HG02623 (cell line): ENCODE measurements around the gene SLIT3.

Source experiments
- ATAC-seq: cut with Tn5 transposase; IDR thresholded peaks from one replicate; pipeline ENCODE4 v1.9.1; 2021; ENCODE audit warnings: moderate library complexity; ENCODE audit not compliant: unreplicated experiment

Gene SLIT3

DNA sequence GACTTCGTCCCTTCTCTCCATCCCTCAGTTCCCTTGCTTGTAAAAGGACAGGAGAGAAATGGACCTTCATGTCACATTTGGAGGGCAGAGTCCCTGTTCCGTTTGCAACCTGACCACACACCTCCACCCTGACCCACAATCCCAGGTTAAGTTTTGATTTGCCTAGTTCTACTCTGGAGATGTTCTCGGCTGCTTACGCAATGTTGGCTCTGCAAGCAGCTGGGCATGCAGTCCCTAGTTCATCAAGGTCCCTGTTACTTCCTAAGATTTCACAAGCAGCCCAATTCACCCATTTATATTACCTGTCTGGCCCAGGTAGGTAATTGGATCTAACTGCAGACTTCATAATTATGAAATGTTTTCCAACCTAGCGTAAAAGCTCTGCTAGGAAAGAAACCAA, 28.8 kb downstream of the SLIT3 start:
- no peak for ATAC-seq

GRCh38 chr5:169270827-169271226, 30.1 kb downstream of the SLIT3 start:
- no peak for ATAC-seq

DNA sequence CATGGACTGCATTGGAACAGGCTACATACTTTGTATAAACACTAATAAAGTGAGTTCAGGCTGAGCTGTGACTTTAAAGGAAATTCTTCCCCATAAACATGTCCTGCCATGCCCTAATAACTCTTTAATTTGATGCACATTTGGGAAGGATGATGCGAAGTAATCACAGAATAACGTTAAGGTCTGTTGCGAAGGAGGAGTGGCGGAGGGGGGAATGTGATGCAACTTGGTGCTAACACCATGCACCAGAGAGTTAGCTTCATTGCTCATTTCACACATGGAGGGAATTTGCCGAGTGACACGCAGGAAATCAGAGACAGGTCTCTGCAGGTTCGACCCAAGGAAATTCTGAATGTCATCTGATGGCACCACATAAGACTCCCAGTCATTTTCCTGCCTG, 32.9 kb downstream of the SLIT3 start:
- ATAC-seq: no peak

- no peak for ATAC-seq
Observed at GRCh38 chr5:169265888-169266287, 35.1 kb downstream of the SLIT3 start.

GRCh38 chr5:169263591-169263990, 37.3 kb downstream of the SLIT3 start:
- no peak for ATAC-seq

GRCh38 chr5:169260896-169261569, 39.9 kb downstream of the SLIT3 start:
- no peak for ATAC-seq

- no peak for ATAC-seq
Observed at GRCh38 chr5:169258372-169259000, 42.5 kb downstream of the SLIT3 start.

- ATAC-seq: no peak
Observed at GRCh38 chr5:169256191-169256590, 44.7 kb downstream of the SLIT3 start.

GRCh38 chr5:169253071-169253470, 47.9 kb downstream of the SLIT3 start:
- no peak for ATAC-seq

GRCh38 chr5:169251333-169252084, 49.4 kb downstream of the SLIT3 start:
- no peak for ATAC-seq

GRCh38 chr5:169250887-169251286, 50.1 kb downstream of the SLIT3 start:
- ATAC-seq: no peak

- no peak for ATAC-seq
Observed at GRCh38 chr5:169248996-169249395, 51.9 kb downstream of the SLIT3 start.

GRCh38 chr5:169248550-169248949, 52.4 kb downstream of the SLIT3 start:
- ATAC-seq: no peak

DNA sequence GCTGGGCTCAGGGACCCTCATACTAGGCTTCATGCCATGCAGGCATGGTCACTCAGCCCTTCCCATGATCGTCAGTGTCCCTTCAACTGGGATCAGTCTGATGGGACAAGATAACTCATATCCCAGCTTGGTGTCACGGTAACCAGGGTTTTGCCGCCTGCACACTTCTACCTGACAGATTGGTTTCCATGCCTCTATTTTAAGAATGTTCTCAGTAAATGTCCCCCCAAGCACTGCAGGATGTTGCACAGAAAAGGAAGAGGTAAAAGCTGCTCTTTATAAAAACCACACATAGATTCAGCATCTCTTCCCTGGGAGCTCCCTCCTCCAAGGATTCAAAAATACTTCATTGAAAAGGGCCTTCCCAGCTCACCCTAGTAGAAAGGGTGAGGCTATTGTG, 56.1 kb downstream of the SLIT3 start:
- ATAC-seq: no peak

DNA sequence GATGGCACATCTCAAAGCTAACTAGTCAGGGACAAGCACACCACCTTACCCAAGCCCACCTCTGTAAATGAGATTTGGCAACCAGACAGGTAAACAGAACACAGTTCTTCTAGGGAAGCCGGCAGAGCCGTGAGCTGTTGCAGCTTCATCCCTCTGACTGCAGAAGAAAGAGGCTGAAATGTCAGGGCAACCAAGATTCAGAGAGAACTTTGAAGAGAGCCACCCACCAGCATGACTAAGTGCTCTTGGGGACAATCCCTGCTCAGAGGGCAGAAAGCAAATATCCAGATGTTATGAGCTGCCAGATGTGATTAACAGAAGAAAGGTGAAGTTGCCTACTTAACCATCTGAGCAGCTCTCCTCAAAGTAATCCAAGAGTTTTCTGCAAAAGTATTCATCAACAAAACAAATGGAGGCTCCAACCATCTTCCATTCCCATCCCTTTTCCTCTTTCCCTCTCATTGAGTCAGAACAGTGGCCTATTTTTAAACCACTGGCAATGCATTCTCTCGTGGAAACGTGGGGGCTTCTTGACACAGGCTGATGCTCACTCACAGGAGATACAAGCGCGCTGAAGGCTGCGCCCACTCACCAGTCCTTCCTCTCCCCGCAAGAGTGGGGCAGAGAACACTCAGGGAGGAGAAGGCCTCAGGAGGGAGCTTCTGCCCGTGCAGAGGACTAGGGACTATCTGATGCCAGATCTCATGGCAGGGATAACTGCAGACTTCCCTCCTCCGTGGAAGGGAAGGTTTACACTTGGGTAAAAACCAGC, 57.1 kb downstream of the SLIT3 start:
- ATAC-seq: no peak

DNA sequence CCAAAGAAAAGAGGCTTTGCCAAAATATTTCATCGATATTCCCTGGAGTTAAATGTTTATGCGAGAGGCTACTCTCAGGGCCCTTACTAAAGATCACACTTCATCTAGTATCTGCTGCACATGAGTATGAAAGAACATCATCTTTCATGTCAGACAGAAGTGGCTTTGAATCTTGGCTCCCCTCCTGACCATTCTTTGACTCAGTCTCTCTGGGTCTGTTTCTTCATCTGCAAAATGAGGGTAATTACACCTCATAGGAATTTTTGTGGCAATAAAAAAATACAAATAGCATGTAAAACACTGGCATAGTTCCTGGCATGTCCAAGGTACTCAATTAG, 58.1 kb downstream of the SLIT3 start:
- no peak for ATAC-seq

GRCh38 chr5:169242175-169242848, 58.6 kb downstream of the SLIT3 start:
- no peak for ATAC-seq

GRCh38 chr5:169229342-169229892, 71.5 kb downstream of the SLIT3 start:
- ATAC-seq: no peak

DNA sequence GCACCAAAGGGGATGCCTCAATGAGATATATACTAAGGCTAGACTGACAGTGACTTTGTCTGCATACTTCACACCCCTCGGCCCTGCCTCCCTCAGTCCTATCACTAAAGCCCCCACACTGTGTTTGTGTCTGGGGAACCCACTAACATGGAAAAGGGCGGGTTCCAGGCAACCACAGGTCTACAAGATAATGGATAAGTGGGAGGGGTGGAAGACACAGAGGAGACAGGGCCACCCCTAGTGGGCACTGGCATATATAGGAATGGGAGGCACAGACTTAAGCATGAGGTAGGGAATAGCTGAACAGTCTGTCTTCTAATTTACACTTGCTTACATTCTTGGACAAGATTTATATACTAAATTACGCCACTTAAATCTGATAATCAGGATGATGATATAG, 74.0 kb downstream of the SLIT3 start:
- ATAC-seq: no peak

- no peak for ATAC-seq
Observed at GRCh38 chr5:169225830-169226356, 75.0 kb downstream of the SLIT3 start.

DNA sequence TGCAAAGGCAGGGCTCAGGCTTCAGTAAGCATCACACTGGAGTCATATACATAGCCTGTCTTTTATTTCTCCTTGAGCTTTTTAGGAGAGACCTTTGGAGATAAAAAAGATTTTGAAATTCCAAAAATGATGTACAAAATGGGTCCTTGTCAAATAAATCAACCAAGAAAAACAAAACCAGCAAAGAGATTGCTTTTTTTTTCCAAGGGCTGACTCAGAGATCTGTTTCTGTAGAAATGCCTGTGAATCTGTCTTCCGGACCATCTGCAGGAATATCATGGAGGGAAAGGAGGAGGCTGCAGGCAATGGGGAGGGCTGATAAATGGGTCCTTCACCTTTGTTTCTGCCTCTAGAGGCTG, 77.4 kb downstream of the SLIT3 start:
- ATAC-seq: no peak
